ENCODE results near the gene ARID3B.

DNA sequence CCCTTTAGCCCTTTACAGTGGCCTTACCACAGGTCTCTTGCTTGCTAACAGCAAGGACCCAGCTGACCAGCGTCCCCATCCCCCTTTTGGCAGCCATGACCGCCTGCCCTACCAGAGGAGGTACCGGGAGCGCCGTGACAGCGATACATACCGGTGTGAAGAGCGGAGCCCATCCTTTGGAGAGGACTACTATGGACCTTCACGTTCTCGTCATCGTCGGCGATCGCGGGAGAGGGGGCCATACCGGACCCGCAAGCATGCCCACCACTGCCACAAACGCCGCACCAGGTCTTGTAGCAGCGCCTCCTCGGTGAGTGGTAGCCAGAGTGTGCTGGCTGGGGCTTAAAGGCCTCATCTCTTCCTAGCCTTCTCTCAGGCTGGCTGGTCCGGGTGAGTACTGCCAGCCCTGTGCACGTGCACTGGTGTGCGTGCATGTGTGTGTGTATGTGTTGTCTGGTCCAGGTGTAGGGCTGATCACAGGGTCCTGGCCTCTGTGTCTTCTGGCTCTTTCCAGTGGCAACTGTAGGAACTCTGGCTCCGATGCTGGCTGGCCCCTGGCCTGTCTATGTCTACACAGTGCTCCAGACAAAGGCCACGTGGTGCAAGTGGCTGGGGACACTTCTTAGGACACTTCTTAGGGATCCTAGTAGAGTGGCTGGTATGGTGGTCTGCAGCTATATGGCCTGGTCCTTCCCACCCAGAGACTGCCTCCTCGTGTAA lies 79.1 kb downstream of the ARID3B start:
- TF ChIP-seq CTCF (IDR thresholded peaks at IDR 0.05) (no peak), POLR2A (IDR thresholded peaks at IDR 0.05) (no peak)

All from testis (tissue), 2 donors.